ENCODE data around the gene ZNF319.
A peak's percentile ranks its signal among the peaks of the same experiment; 100 is the strongest.

ZNF319 gene

GRCh38 chr16:57999971-58000705, at the start of gene ZNF319:
TSS of gene ZNF319 (minus strand) at chr16:58000672. CDS start at chr16:57998265, 2,407 bp downstream.
- peak in 1 of 2 experiments; percentile 30 for DNase-seq

GRCh38 chr16:58049232-58050185, 49.0 kb upstream of the ZNF319 start:
- no peak for DNase-seq

GRCh38 chr16:58048494-58049231, 48.2 kb upstream of the ZNF319 start:
- no peak for DNase-seq

GRCh38 chr16:58047557-58048348, 47.3 kb upstream of the ZNF319 start:
- no peak for DNase-seq

- DNase-seq = no peak
Measured at GRCh38 chr16:58046936-58047335, 46.5 kb upstream of the ZNF319 start.

- DNase-seq = no peak
Measured at GRCh38 chr16:58046054-58046881, 45.8 kb upstream of the ZNF319 start.

GRCh38 chr16:58045096-58045495, 44.6 kb upstream of the ZNF319 start:
- no peak for DNase-seq

- DNase-seq = no peak
Measured at GRCh38 chr16:58044266-58045019, 44.0 kb upstream of the ZNF319 start.

GRCh38 chr16:58043571-58044155, 43.2 kb upstream of the ZNF319 start:
- no peak for DNase-seq

GRCh38 chr16:58042886-58043515, 42.5 kb upstream of the ZNF319 start:
- no peak for DNase-seq

GRCh38 chr16:58042001-58042885, 41.8 kb upstream of the ZNF319 start:
- no peak for DNase-seq

GRCh38 chr16:58041628-58041955, 41.1 kb upstream of the ZNF319 start:
- DNase-seq = no peak

- DNase-seq = no peak
Measured at GRCh38 chr16:58040945-58041627, 40.6 kb upstream of the ZNF319 start.

GRCh38 chr16:58040496-58040846, 40.0 kb upstream of the ZNF319 start:
- no peak for DNase-seq

GRCh38 chr16:58039829-58040495, 39.5 kb upstream of the ZNF319 start:
- DNase-seq = no peak

GRCh38 chr16:58038219-58038641, 37.8 kb upstream of the ZNF319 start:
- no peak for DNase-seq

- DNase-seq = no peak
Measured at GRCh38 chr16:58037365-58038057, 37.0 kb upstream of the ZNF319 start.
